Neural progenitor cell (in vitro differentiated cells): ENCODE results near the gene BMP7. TPM values are rescaled to one million over a fixed set of nuclear protein-coding genes. Genes with fewer than 3 reads are reported as not detected.

Experiments
- DNase-seq: peaks from one replicate; pipeline ENCODE4 v3.0.0-alpha.2; 2016; ENCODE audit warnings: low spot score
- H2AFZ ChIP-seq: fragments of 200-600 bp; sonication (generic); replicated peaks from 2 replicates; pipeline ENCODE4 v1.6.1; 2016; ENCODE audit warnings: antibody characterized with exemption
- H3F3A ChIP-seq: fragments of 200-600 bp; sonication (generic); 2 replicates; pipeline ENCODE4 v1.6.1; 2016; ENCODE audit warnings: antibody characterized with exemption, low read depth
- H3K27ac ChIP-seq: fragments of 200-600 bp; sonication (generic); 2 replicates; pipeline ENCODE4 v1.5.1; 2016; ENCODE audit warnings: mild to moderate bottlenecking
- H3K27me3 ChIP-seq: fragments of 200-600 bp; sonication (generic); 2 replicates; pipeline ENCODE4 v1.6.1; 2016; ENCODE audit warnings: mild to moderate bottlenecking, moderate library complexity
- H3K36me3 ChIP-seq: fragments of 200-600 bp; sonication (generic); 2 replicates; pipeline ENCODE4 v1.5.1; 2016
- H3K4me1 ChIP-seq: fragments of 200-600 bp; sonication (generic); 2 replicates; pipeline ENCODE4 v1.6.1; 2016; ENCODE audit warnings: mixed run types
- H3K4me2 ChIP-seq: fragments of 200-600 bp; sonication (generic); 2 replicates; pipeline ENCODE4 v1.6.1; 2016
- H3K4me3 ChIP-seq: fragments of 200-600 bp; sonication (generic); 2 replicates; pipeline ENCODE4 v1.5.1; 2016
- H3K79me2 ChIP-seq: fragments of 200-600 bp; sonication (generic); 2 replicates; pipeline ENCODE4 v1.6.1; 2016; ENCODE audit warnings: low read depth
- H3K9ac ChIP-seq: fragments of 200-600 bp; sonication (generic); 2 replicates; pipeline ENCODE4 v1.6.1; 2016
- H3K9me3 ChIP-seq: fragments of 200-600 bp; sonication (generic); 2 replicates; pipeline ENCODE4 v1.5.1; 2016; ENCODE audit warnings: low read depth
- H4K20me1 ChIP-seq: fragments of 200-600 bp; sonication (generic); 2 replicates; pipeline ENCODE4 v1.6.1; 2016; ENCODE audit warnings: low read depth
- H3K27ac Mint-ChIP-seq: 3 replicates; pipeline ENCODE4 v1.8.0; 2021; ENCODE audit warnings: mixed read lengths
- H3K27me3 Mint-ChIP-seq: 2 replicates; pipeline ENCODE4 v1.8.0; 2022; ENCODE audit warnings: low read depth, mild to moderate bottlenecking, inconsistent platforms, moderate library complexity, mixed read lengths; ENCODE audit not compliant: insufficient read depth
- H3K36me3 Mint-ChIP-seq: 3 replicates; pipeline ENCODE4 v1.8.0; 2021; ENCODE audit warnings: mixed read lengths
- H3K4me1 Mint-ChIP-seq: 3 replicates; pipeline ENCODE4 v1.8.0; 2021; ENCODE audit warnings: mixed read lengths
- H3K4me3 Mint-ChIP-seq: 3 replicates; pipeline ENCODE4 v1.8.0; 2021; ENCODE audit warnings: mild to moderate bottlenecking, moderate library complexity, mixed read lengths
- H3K9me3 Mint-ChIP-seq: 3 replicates; pipeline ENCODE4 v1.8.0; 2020; ENCODE audit warnings: mixed read lengths
- EZH2 ChIP-seq: fragments of 200-600 bp; sonication (generic); IDR thresholded peaks from 2 replicates; pipeline ENCODE4 v1.6.1; 2017; ENCODE audit warnings: antibody characterized with exemption, mild to moderate bottlenecking, moderate library complexity
- EZH2phosphoT487 ChIP-seq: fragments of 200-600 bp; sonication (generic); IDR thresholded peaks from 2 replicates; pipeline ENCODE4 v1.6.1; 2017; ENCODE audit warnings: antibody characterized with exemption
- total RNA-seq: library from RNA; depleted of rRNA; stranded (reverse); fragments of >200 nt; gene quantifications from 2 replicates; pipeline ENCODE4 v1.2.3, GENCODE V29; 2015; ENCODE audit warnings: low replicate concordance
- TF ChIP-seq, protein P1 (sequence below): fragments of 200-600 bp; sonication (generic); IDR thresholded peaks from 2 replicates; pipeline ENCODE4 v1.5.1; 2017; ENCODE audit warnings: antibody characterized with exemption, mild to moderate bottlenecking

The BMP7 gene
- total RNA-seq, 1 donor from 2014 or later = 11.2 TPM

GRCh38 chr20:57130160-57130772, 136.2 kb downstream of the BMP7 start:
- H3K36me3 ChIP-seq = no peaks in the 10 kb centered on the region
- TF ChIP-seq EZH2 (no peak), EZH2phosphoT487 (no peak)
- TF ChIP-seq, protein P1, sequence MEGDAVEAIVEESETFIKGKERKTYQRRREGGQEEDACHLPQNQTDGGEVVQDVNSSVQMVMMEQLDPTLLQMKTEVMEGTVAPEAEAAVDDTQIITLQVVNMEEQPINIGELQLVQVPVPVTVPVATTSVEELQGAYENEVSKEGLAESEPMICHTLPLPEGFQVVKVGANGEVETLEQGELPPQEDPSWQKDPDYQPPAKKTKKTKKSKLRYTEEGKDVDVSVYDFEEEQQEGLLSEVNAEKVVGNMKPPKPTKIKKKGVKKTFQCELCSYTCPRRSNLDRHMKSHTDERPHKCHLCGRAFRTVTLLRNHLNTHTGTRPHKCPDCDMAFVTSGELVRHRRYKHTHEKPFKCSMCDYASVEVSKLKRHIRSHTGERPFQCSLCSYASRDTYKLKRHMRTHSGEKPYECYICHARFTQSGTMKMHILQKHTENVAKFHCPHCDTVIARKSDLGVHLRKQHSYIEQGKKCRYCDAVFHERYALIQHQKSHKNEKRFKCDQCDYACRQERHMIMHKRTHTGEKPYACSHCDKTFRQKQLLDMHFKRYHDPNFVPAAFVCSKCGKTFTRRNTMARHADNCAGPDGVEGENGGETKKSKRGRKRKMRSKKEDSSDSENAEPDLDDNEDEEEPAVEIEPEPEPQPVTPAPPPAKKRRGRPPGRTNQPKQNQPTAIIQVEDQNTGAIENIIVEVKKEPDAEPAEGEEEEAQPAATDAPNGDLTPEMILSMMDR = no peak
- H3K9me3 Mint-ChIP-seq = peaks cover 3% of the 10 kb centered on the region
- H2AFZ ChIP-seq = no peak overlapping the region
- H3K4me3 Mint-ChIP-seq = no peak overlapping the region
- no peaks in the 10 kb centered on the region for H3K36me3 Mint-ChIP-seq
- no peak overlapping the region for H3K27ac ChIP-seq
- no peak overlapping the region for H3K9ac ChIP-seq
- H3K4me1 Mint-ChIP-seq = peaks cover 25% of the 10 kb centered on the region
- H3K27me3 Mint-ChIP-seq = peaks cover 14% of the 10 kb centered on the region
- no peak overlapping the region for H3K4me3 ChIP-seq
- no peak for DNase-seq
- H3K9me3 ChIP-seq = no peaks in the 10 kb centered on the region
- H3K4me2 ChIP-seq = no peak overlapping the region
- H3K27ac Mint-ChIP-seq = no peak overlapping the region
- H3K27me3 ChIP-seq = peaks cover 4% of the 10 kb centered on the region
- no peaks in the 10 kb centered on the region for H4K20me1 ChIP-seq
- H3K79me2 ChIP-seq = no peaks in the 10 kb centered on the region
- H3F3A ChIP-seq = no peaks in the 10 kb centered on the region
- peaks cover 16% of the 10 kb centered on the region for H3K4me1 ChIP-seq

DNA sequence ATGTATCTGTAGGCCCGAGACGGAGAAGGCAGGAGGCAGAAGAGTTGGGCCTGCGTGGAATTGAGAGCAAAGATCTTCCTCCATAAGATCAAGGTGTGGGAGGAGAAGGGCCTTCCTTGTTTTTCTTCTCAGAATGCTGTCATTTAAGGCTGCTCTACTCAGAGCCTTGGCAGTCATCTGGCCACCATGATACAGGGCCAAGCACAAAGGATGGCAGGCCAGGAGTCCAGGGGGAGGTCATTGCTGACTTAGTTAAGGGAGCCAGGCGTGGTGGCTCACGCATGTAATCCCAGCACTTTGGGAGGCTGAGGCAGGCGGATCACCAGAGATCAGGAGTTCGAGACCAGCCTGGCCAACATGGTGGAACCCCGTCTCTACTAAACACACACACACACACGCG, 137.1 kb downstream of the BMP7 start:
- no peak overlapping the region for H3K27ac ChIP-seq
- Mint-ChIP-seq H3K27me3 (peaks cover 16% of the 10 kb centered on the region), H3K4me1 (peaks cover 22% of the 10 kb centered on the region), H3K4me3 (no peak overlapping the region), H3K36me3 (no peaks in the 10 kb centered on the region), H3K9me3 (peaks cover 3% of the 10 kb centered on the region), H3K27ac (peak overlapping the region; percentile 61)
- DNase-seq = no peak
- peaks cover 4% of the 10 kb centered on the region for H3K27me3 ChIP-seq
- H3K4me1 ChIP-seq = peaks cover 16% of the 10 kb centered on the region
- no peaks in the 10 kb centered on the region for H3K36me3 ChIP-seq
- H3F3A ChIP-seq = no peaks in the 10 kb centered on the region
- no peaks in the 10 kb centered on the region for H3K9me3 ChIP-seq
- H3K79me2 ChIP-seq = no peaks in the 10 kb centered on the region
- no peak overlapping the region for H3K4me3 ChIP-seq
- TF ChIP-seq, protein P1 = no peak
- TF ChIP-seq EZH2 = no peak
- TF ChIP-seq EZH2phosphoT487 = no peak
- H4K20me1 ChIP-seq = no peaks in the 10 kb centered on the region
- H3K4me2 ChIP-seq = no peak overlapping the region
- H2AFZ ChIP-seq = no peak overlapping the region
- H3K9ac ChIP-seq = no peak overlapping the region

DNA sequence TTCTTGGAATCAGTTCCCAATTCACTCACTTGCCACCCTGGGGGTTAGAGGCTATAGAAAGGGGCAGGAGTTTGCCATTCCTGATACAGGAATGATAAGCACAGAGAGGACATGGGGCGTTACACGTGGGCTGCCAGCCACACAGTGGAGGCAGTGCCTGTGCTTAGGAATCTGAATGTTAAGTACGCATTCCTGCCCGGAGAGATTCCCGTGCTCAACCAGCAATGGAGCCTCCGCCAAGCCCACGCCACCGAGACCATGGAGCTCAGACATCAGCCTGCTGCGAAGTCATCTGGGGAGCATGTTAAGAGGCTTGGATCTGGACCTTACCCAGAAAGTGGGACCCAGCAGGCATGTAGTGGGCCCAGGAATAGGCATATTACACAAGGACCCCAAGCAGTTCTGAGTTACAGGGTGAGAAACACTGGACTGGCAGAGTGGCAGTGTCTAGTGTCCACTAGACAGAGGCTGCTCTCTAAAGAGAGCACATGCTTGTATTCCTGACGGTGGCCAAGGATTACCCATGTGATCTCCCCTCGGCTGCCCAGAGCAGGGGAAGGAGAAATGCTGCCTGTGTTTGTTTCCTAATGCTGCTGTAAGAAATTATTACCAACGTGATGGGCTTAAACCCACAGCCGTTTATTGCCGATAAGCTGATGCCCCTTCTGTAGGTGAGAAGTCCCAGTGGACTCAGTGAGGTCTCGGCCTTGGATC, 138.2 kb downstream of the BMP7 start:
- no peak overlapping the region for H2AFZ ChIP-seq
- Mint-ChIP-seq H3K27me3 (peaks cover 14% of the 10 kb centered on the region), H3K9me3 (peaks cover 3% of the 10 kb centered on the region), H3K36me3 (no peaks in the 10 kb centered on the region), H3K27ac (peak overlapping the region; percentile 27), H3K4me3 (no peak overlapping the region), H3K4me1 (peaks cover 22% of the 10 kb centered on the region)
- H3K4me1 ChIP-seq = peaks cover 16% of the 10 kb centered on the region
- TF ChIP-seq EZH2phosphoT487 = no peak
- TF ChIP-seq EZH2 = no peak
- TF ChIP-seq, protein P1 = no peak
- no peaks in the 10 kb centered on the region for H3K36me3 ChIP-seq
- H3K27ac ChIP-seq = no peak overlapping the region
- H3K9me3 ChIP-seq = no peaks in the 10 kb centered on the region
- DNase-seq = peak; percentile 34
- no peaks in the 10 kb centered on the region for H3F3A ChIP-seq
- peaks cover 9% of the 10 kb centered on the region for H3K27me3 ChIP-seq
- no peaks in the 10 kb centered on the region for H4K20me1 ChIP-seq
- H3K4me3 ChIP-seq = no peak overlapping the region
- no peak overlapping the region for H3K9ac ChIP-seq
- H3K4me2 ChIP-seq = peak overlapping the region; percentile 32
- no peaks in the 10 kb centered on the region for H3K79me2 ChIP-seq
